B cell (primary cell): ENCODE results near the gene CBX7. TPM values are rescaled to one million over a fixed set of nuclear protein-coding genes. Genes with fewer than 3 reads are reported as not detected.

ENCODE experiments used
- ATAC-seq: fragments of 200-7000 bp; cut with Tn5 transposase; one replicate; pipeline ENCODE4 v1.10.0; 2021; ENCODE audit warnings: low read depth, mild to moderate bottlenecking, moderate number of reproducible peaks, moderate library complexity
- CTCF ChIA-PET: fragments of 350-600 bp; sonication (Branson Sonifier 250); formaldehyde crosslinking; loops from one replicate; lab custom pipeline; 2021; ENCODE audit warnings: antibody characterized with exemption, inconsistent platforms; lab: Charles Lee
- POLR2A ChIA-PET: fragments of 350-600 bp; sonication (Branson Sonifier 250); formaldehyde crosslinking; loops from one replicate; lab custom pipeline; 2021; ENCODE audit warnings: antibody characterized with exemption; lab: Charles Lee
- DNase-seq: peaks from one replicate; pipeline ENCODE4 v3.0.0; 2013
- H2AFZ ChIP-seq: 2 replicates; pipeline ENCODE4 v1.6.1; 2012; ENCODE audit warnings: mild to moderate bottlenecking, low read depth, low read length; ENCODE audit not compliant: insufficient read depth, poor library complexity, severe bottlenecking
- H3K27ac ChIP-seq, 2 donors: 1 replicate in 1 of 2; 2 replicates in 1 of 2; pipeline ENCODE4 v1.5.1; 2012 to 2013; ENCODE audit warnings: low read length in 2 of 2, mild to moderate bottlenecking in 2 of 2, moderate library complexity in 1 of 2
- H3K27me3 ChIP-seq, 4 experiments: fragments of 200-600 bp in 1 of 4; sonication (generic) in 1 of 4; replicated peaks in 1 of 4; 1 replicate in 2 of 4; 2 replicates in 2 of 4; pipeline versions ENCODE4 v1.6.1 to v1.7.0; 2013 to 2016; ENCODE audit warnings: low read length in 3 of 4, mild to moderate bottlenecking in 2 of 4, mixed read lengths in 1 of 4, moderate library complexity in 1 of 4; ENCODE audit not compliant: insufficient read depth in 4 of 4, control insufficient read depth in 3 of 4; ENCODE audit errors: control extremely low read depth in 1 of 4
- H3K36me3 ChIP-seq, 2 experiments: replicated peaks in 1 of 2; 1 replicate in 1 of 2; 2 replicates in 1 of 2; pipeline versions ENCODE4 v1.6.1 to v1.7.1; 2013; ENCODE audit warnings: low read length in 1 of 2; ENCODE audit not compliant: insufficient read depth in 2 of 2, control insufficient read depth in 1 of 2; ENCODE audit errors: control extremely low read depth in 1 of 2, extremely low read depth in 1 of 2
- H3K4me1 ChIP-seq, 2 donors: fragments of 200-600 bp in 1 of 2; sonication (generic) in 1 of 2; 1 replicate in 1 of 2; 2 replicates in 1 of 2; pipeline versions ENCODE4 v1.5.1 to v1.6.1; 2013 to 2017; ENCODE audit warnings: low read length in 2 of 2; ENCODE audit not compliant: control insufficient read depth in 2 of 2, insufficient read depth in 2 of 2
- H3K4me2 ChIP-seq: replicated peaks from 2 replicates; pipeline ENCODE3; 2012; ENCODE audit warnings: mild to moderate bottlenecking, low read depth, low read length; ENCODE audit not compliant: poor library complexity, severe bottlenecking
- H3K4me3 ChIP-seq, 5 experiments: fragments of 200-600 bp in 1 of 5; sonication (generic) in 1 of 5; 1 replicate in 3 of 5; 2 replicates in 2 of 5; pipeline versions ENCODE4 v1.5.1 to v1.7.0; 2011 to 2016; ENCODE audit warnings: low read length in 4 of 5, mild to moderate bottlenecking in 4 of 5, low read depth in 2 of 5, control low read depth in 1 of 5, moderate library complexity in 1 of 5; ENCODE audit not compliant: insufficient read depth in 1 of 5; ENCODE audit errors: control extremely low read depth in 1 of 5, extremely low read depth in 1 of 5
- H3K79me2 ChIP-seq: fragments of 200-600 bp; sonication (generic); one replicate; pipeline ENCODE4 v1.6.0; 2016; ENCODE audit warnings: low read length; ENCODE audit not compliant: control insufficient read depth, insufficient read depth
- H3K9ac ChIP-seq: fragments of 200-600 bp; sonication (generic); 2 replicates; pipeline ENCODE4 v1.6.1; 2017; ENCODE audit warnings: mild to moderate bottlenecking, low read length, moderate library complexity
- H3K9me3 ChIP-seq, 3 donors: one replicate each; pipeline versions ENCODE4 v1.6.1 to v1.7.1; 2013; ENCODE audit warnings: low read length in 2 of 3; ENCODE audit not compliant: control insufficient read depth in 2 of 3, insufficient read depth in 1 of 3; ENCODE audit errors: control extremely low read depth in 1 of 3
- H4K20me1 ChIP-seq: 2 replicates; pipeline ENCODE4 v1.6.0; 2012; ENCODE audit warnings: mild to moderate bottlenecking, low read length; ENCODE audit not compliant: insufficient read depth, control insufficient read depth, poor library complexity, severe bottlenecking
- H3K27ac Mint-ChIP-seq: one replicate; pipeline ENCODE4 v1.8.0; 2021; ENCODE audit warnings: mixed read lengths
- H3K27me3 Mint-ChIP-seq: one replicate; pipeline ENCODE4 v1.8.0; 2021; ENCODE audit warnings: mixed read lengths
- H3K4me1 Mint-ChIP-seq: one replicate; pipeline ENCODE4 v1.8.0; 2021; ENCODE audit warnings: mixed read lengths
- H3K4me3 Mint-ChIP-seq: one replicate; pipeline ENCODE4 v1.8.0; 2021; ENCODE audit warnings: mixed read lengths
- H3K9me3 Mint-ChIP-seq: one replicate; pipeline ENCODE4 v1.8.0; 2022; ENCODE audit warnings: mixed read lengths; ENCODE audit not compliant: insufficient read depth
- CTCF ChIP-seq: fragments of 200-600 bp; IDR thresholded peaks from one replicate; pipeline ENCODE4 v1.8.0; 2022; ENCODE audit warnings: antibody characterized with exemption, mild to moderate bottlenecking
- EZH2 ChIP-seq: IDR thresholded peaks from 2 replicates; pipeline ENCODE4 v1.6.1; 2012; ENCODE audit warnings: borderline replicate concordance, low read depth, mild to moderate bottlenecking, moderate library complexity, low read length; ENCODE audit not compliant: insufficient read depth, poor library complexity, severe bottlenecking
- WGBS: methylation state at CpG from one replicate; pipeline ENCODE4 v1.1.5; 2013; ENCODE audit warnings: missing lambda C conversion rate; ENCODE audit not compliant: insufficient coverage; 5-methylcytosine and 5-hydroxymethylcytosine counted together
- intact Hi-C: fragments of 100-400 bp; cut with micrococcal nuclease; formaldehyde crosslinking; loops from one replicate; pipeline ENCODE4 v1.10.0; 2022
- polyA plus RNA-seq: library from polyadenylated mRNA; depleted of rRNA; stranded (reverse); fragments of >200 nt; gene quantifications from 2 replicates; pipeline ENCODE4 v1.2.3, GENCODE V29; 2012
- total RNA-seq, 2 donors: library from RNA; stranded (reverse); fragments of 120-200 nt in 1 of 2; gene quantifications; 1 replicate in 1 of 2; 2 replicates in 1 of 2; pipeline versions ENCODE4 v1.2.3 to v1.2.4, GENCODE V29; 2013 to 2022

Gene CBX7
- total and polyA plus RNA-seq, 2 donors (not counting 1 experiment from before 2014, with no cell fraction given): 83.6 to 141 TPM

GRCh38 chr22:39183991-39184585 is 31.6 kb upstream of the CBX7 start:
- POLR2A ChIA-PET: no interaction called here
- peaks cover 17% of the 10 kb centered on the region for H3K27me3 Mint-ChIP-seq

More at GRCh38 chr22:39183991-39184585, 31.6 kb upstream of the CBX7 start:
- no peak overlapping the region for H2AFZ ChIP-seq
- peaks cover 0 to 25% (median 0%) of the 10 kb centered on the region in 3 donors for H3K9me3 ChIP-seq
- no peak overlapping the region for H3K27ac ChIP-seq
- CTCF ChIA-PET: no interaction called here
- no peak overlapping the region for H3K4me3 Mint-ChIP-seq
- ATAC-seq: no peak
- H3K27ac Mint-ChIP-seq: no peak overlapping the region
- H3K4me3 ChIP-seq: no peak overlapping the region
- no peak for DNase-seq
- no peak overlapping the region for H3K4me2 ChIP-seq
- H3K27me3 ChIP-seq: peaks cover 0 to 17% (median 0%) of the 10 kb centered on the region in 4 experiments
- intact Hi-C loops: no loop called here
- H4K20me1 ChIP-seq: no peaks in the 10 kb centered on the region
- WGBS: 80% methylated on average over 12 of the region's 13 CpGs
- H3K79me2 ChIP-seq: no peaks in the 10 kb centered on the region
- H3K36me3 ChIP-seq: no peaks in the 10 kb centered on the region
- H3K4me1 ChIP-seq: no peaks in the 10 kb centered on the region
- H3K9ac ChIP-seq: no peak overlapping the region
- no peak for TF ChIP-seq EZH2
- TF ChIP-seq CTCF: no peak
- H3K4me1 Mint-ChIP-seq: no peaks in the 10 kb centered on the region
- peaks cover 2% of the 10 kb centered on the region for H3K9me3 Mint-ChIP-seq
